SK-N-SH (cell line): ENCODE data around the gene UBB. TPM values are rescaled to one million over a fixed set of nuclear protein-coding genes. Genes with fewer than 3 reads are reported as not detected.
A peak's percentile ranks its signal among the peaks of the same experiment; 100 is the strongest.

Source experiments
- CTCF ChIA-PET: fragments of 300-600, 350-600 bp; formaldehyde crosslinking; extraction: SDS; loops from one replicate; lab custom pipeline; 2021; lab: Yijun Ruan, JAX
- POLR2A ChIA-PET: fragments of 350-600 bp; sonication (Branson Sonifier 250); formaldehyde crosslinking; extraction: SDS; loops from one replicate; lab custom pipeline; 2020; ENCODE audit warnings: antibody characterized with exemption, inconsistent platforms; lab: Yijun Ruan, JAX
- DNase-seq: peaks from one replicate; pipeline ENCODE4 v3.0.0; 2012
- H2AFZ ChIP-seq: fragments of 200-600 bp; sonication (generic); 2 replicates; pipeline ENCODE4 v1.8.1; 2016; ENCODE audit warnings: antibody characterized with exemption, mild to moderate bottlenecking, low read depth
- H3F3A ChIP-seq: fragments of 200-600 bp; sonication (generic); replicated peaks from 2 replicates; pipeline ENCODE3; 2016; ENCODE audit warnings: antibody characterized with exemption, mild to moderate bottlenecking; ENCODE audit not compliant: insufficient read depth
- H3K27ac ChIP-seq, 2 experiments: fragments of 200-500 bp in 1 of 2; fragments of 200-600 bp in 1 of 2; sonication (Bioruptor generic) in 1 of 2; sonication (generic), shearing (Covaris generic) in 1 of 2; 2 replicates each; pipeline versions ENCODE4 v1.5.1 to v1.6.1; 2014 to 2016; ENCODE audit warnings: low read depth in 2 of 2, inconsistent platforms in 1 of 2, low read length in 1 of 2, mild to moderate bottlenecking in 1 of 2, mixed read lengths in 1 of 2
- H3K27me3 ChIP-seq: fragments of 200-600 bp; sonication (generic), shearing (Covaris generic); 2 replicates; pipeline ENCODE4 v1.6.1; 2016; ENCODE audit warnings: mixed run types; ENCODE audit not compliant: insufficient read depth
- H3K36me3 ChIP-seq, 2 experiments: fragments of 200-500 bp in 1 of 2; fragments of 200-600 bp in 1 of 2; sonication (Bioruptor generic) in 1 of 2; sonication (generic) in 1 of 2; replicated peaks in 1 of 2; 2 replicates each; pipeline versions ENCODE3 to v1.5.1; 2014 to 2016; ENCODE audit warnings: low read length in 1 of 2, mild to moderate bottlenecking in 1 of 2; ENCODE audit not compliant: insufficient read depth in 2 of 2, control insufficient read depth in 1 of 2
- H3K4me1 ChIP-seq, 2 experiments: fragments of 200-500 bp in 1 of 2; fragments of 200-600 bp in 1 of 2; sonication (Bioruptor generic) in 1 of 2; sonication (generic), shearing (Covaris generic) in 1 of 2; 2 replicates each; pipeline versions ENCODE4 v1.5.1 to v1.6.1; 2014 to 2016; ENCODE audit warnings: low read depth in 1 of 2, low read length in 1 of 2, mixed run types in 1 of 2; ENCODE audit not compliant: insufficient read depth in 2 of 2, control insufficient read depth in 1 of 2
- H3K4me2 ChIP-seq: fragments of 200-600 bp; sonication (generic), shearing (Covaris generic); 2 replicates; pipeline ENCODE4 v1.6.1; 2017; ENCODE audit warnings: mixed run types
- H3K4me3 ChIP-seq, 2 experiments: fragments of 200-500 bp in 1 of 2; fragments of 200-600 bp in 1 of 2; sonication (Bioruptor generic) in 1 of 2; sonication (generic), shearing (Covaris generic) in 1 of 2; 2 replicates each; pipeline versions ENCODE4 v1.5.1 to v1.8.1; 2014 to 2016; ENCODE audit warnings: low read depth in 2 of 2, inconsistent platforms in 1 of 2, low read length in 1 of 2, mild to moderate bottlenecking in 1 of 2, mixed read lengths in 1 of 2, moderate library complexity in 1 of 2
- H3K79me2 ChIP-seq: fragments of 200-600 bp; sonication (generic); 2 replicates; pipeline ENCODE4 v1.8.1; 2017; ENCODE audit warnings: mild to moderate bottlenecking; ENCODE audit not compliant: insufficient read depth
- H3K9ac ChIP-seq: fragments of 200-600 bp; sonication (generic); 2 replicates; pipeline ENCODE4 v1.6.1; 2017; ENCODE audit warnings: mixed run types
- H3K9me2 ChIP-seq: fragments of 200-600 bp; sonication (generic); 2 replicates; pipeline ENCODE4 v1.6.1; 2017; ENCODE audit warnings: mixed run types
- H3K9me3 ChIP-seq: fragments of 200-600 bp; sonication (generic); 2 replicates; pipeline ENCODE4 v1.6.1; 2017; ENCODE audit warnings: mixed run types, mild to moderate bottlenecking, moderate library complexity
- H4K20me1 ChIP-seq: fragments of 200-600 bp; sonication (generic); 2 replicates; pipeline ENCODE4 v1.6.1; 2017; ENCODE audit warnings: mild to moderate bottlenecking, mixed run types; ENCODE audit not compliant: insufficient read depth
- CHD2 ChIP-seq: fragments of 150-350 bp; IDR thresholded peaks from 2 replicates; pipeline ENCODE4 v1.6.1; 2018; ENCODE audit warnings: low read length; ENCODE audit not compliant: partially characterized antibody
- EP300 ChIP-seq, 2 experiments: IDR thresholded peaks; 2 replicates each; pipeline versions ENCODE4 v1.4.0 to v1.6.1; 2012; ENCODE audit warnings: borderline replicate concordance in 1 of 2, low read depth in 1 of 2, low read length in 1 of 2
- FOXJ3 ChIP-seq: sonication (generic); formaldehyde crosslinking; IDR thresholded peaks from 2 replicates; pipeline ENCODE4 v1.5.1; 2020; ENCODE audit warnings: mild to moderate bottlenecking, missing genetic modification reagents
- FOXM1 ChIP-seq: IDR thresholded peaks from 2 replicates; pipeline ENCODE4 v1.4.0; 2012; ENCODE audit warnings: low read depth, mild to moderate bottlenecking
- GABPA ChIP-seq: IDR thresholded peaks from 2 replicates; pipeline ENCODE4 v1.4.0; 2012; ENCODE audit warnings: low read depth, mild to moderate bottlenecking
- NFIC ChIP-seq: IDR thresholded peaks from 2 replicates; pipeline ENCODE4 v1.4.0; 2012; ENCODE audit warnings: borderline replicate concordance
- NRF1 ChIP-seq: IDR thresholded peaks from 2 replicates; pipeline ENCODE4 v1.6.1; 2012; ENCODE audit warnings: low read depth, mild to moderate bottlenecking, low read length
- POLR2AphosphoS5 ChIP-seq: IDR thresholded peaks from 2 replicates; pipeline ENCODE4 v1.6.1; 2012; ENCODE audit warnings: low read depth, low read length
- RAD21 ChIP-seq: IDR thresholded peaks from 2 replicates; pipeline ENCODE4 v1.6.1; 2012; ENCODE audit warnings: mild to moderate bottlenecking, low read length
- RXRA ChIP-seq: IDR thresholded peaks from 2 replicates; pipeline ENCODE4 v1.4.0; 2012; ENCODE audit warnings: low read depth, mild to moderate bottlenecking, borderline replicate concordance
- SIN3A ChIP-seq: IDR thresholded peaks from 2 replicates; pipeline ENCODE4 v1.6.1; 2012; ENCODE audit warnings: low read depth, mild to moderate bottlenecking, low read length, moderate library complexity, borderline replicate concordance
- TAF1 ChIP-seq: IDR thresholded peaks from 2 replicates; pipeline ENCODE4 v1.6.1; 2012; ENCODE audit warnings: low read depth, mild to moderate bottlenecking, low read length, moderate library complexity, borderline replicate concordance
- YY1 ChIP-seq: IDR thresholded peaks from 2 replicates; pipeline ENCODE4 v1.4.0; 2012; ENCODE audit warnings: low read depth, mild to moderate bottlenecking
- WGBS: methylation state at CpG from one replicate; pipeline ENCODE4 v1.1.6; 2017; ENCODE audit warnings: low lambda C conversion rate; 5-methylcytosine and 5-hydroxymethylcytosine counted together
- polyA plus RNA-seq, 3 experiments: library from polyadenylated mRNA; depleted of rRNA; stranded (reverse); fragments of >200 nt; gene quantifications; 2 replicates each; pipeline ENCODE4 v1.2.3, GENCODE V29; 2012
- TF ChIP-seq, protein P1 (sequence below): fragments of 150-350 bp; IDR thresholded peaks from 2 replicates; pipeline ENCODE4 v1.6.1; 2016; ENCODE audit warnings: mild to moderate bottlenecking, low read depth, low read length
- TF ChIP-seq, protein P2 (sequence below): IDR thresholded peaks from 2 replicates; pipeline ENCODE4; 2012
- TF ChIP-seq, protein P3 (sequence below): fragments of 200-600 bp; sonication (generic); IDR thresholded peaks from 2 replicates; pipeline ENCODE4 v1.6.1; 2017; ENCODE audit warnings: antibody characterized with exemption, mild to moderate bottlenecking, moderate library complexity
- TF ChIP-seq, protein P4 (sequence below): IDR thresholded peaks from 2 replicates; pipeline ENCODE4 v1.4.0; 2012; ENCODE audit warnings: low read depth

Gene UBB
- polyA plus RNA-seq, 1 of the 3 experiments (the other 2 are of a cell fraction), result 2,693 TPM

DNA sequence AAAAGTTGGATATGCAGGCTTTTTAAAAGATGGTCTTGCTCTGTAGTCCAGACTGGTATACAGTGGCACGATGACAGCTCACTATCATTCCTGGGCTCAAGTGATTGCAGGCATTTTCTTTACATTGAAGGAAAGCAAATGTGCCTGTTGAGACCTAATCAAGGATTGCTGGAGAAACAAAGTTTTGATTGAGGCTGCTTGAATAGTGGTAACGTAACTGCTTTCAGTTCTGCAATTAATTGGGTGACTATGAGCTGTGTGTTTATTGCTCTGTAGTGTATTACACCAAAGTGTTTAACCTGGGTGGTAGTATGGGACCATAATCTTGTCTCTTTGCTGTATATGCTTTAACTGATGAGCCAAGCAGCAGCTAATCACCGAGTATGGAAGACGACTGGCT, 2.3 kb downstream of the UBB start:
- Histone ChIP-seq H2AFZ (no peak overlapping the region), H3K79me2 (peaks cover 31% of the 10 kb centered on the region), H3K4me1 (peaks cover 4 to 15% of the 10 kb centered on the region in 2 experiments; a peak in 2 of 4 replicates), H3K9me3 (no peaks in the 10 kb centered on the region), H3K4me3 (peak overlapping the region in 1 of 2 experiments; percentile 99; a peak in 2 of 4 replicates), H3K9ac (no peak overlapping the region), H3K9me2 (no peaks in the 10 kb centered on the region), H3K27me3 (no peaks in the 10 kb centered on the region), H3F3A (peaks cover 44% of the 10 kb centered on the region), H3K4me2 (peak overlapping the region; percentile 90), H3K27ac (no peak overlapping the region), H4K20me1 (peaks cover 32% of the 10 kb centered on the region), H3K36me3 (peaks cover 10 to 28% of the 10 kb centered on the region in 2 experiments)
- TF ChIP-seq CHD2 (no peak), TAF1 (no peak), RXRA (no peak), YY1 (no peak), EP300 (IDR thresholded peaks at IDR 0.05; ENCODE audit: borderline replicate concordance in 1 of 2, low read depth in 1 of 2, low read length in 1 of 2) (no peak), NFIC (no peak), FOXJ3 (CRISPR knock-in tag) (no peak), RAD21 (no peak), GABPA (no peak), FOXM1 (no peak), POLR2AphosphoS5 (no peak), NRF1 (no peak), SIN3A (no peak)
- TF ChIP-seq, protein P1, sequence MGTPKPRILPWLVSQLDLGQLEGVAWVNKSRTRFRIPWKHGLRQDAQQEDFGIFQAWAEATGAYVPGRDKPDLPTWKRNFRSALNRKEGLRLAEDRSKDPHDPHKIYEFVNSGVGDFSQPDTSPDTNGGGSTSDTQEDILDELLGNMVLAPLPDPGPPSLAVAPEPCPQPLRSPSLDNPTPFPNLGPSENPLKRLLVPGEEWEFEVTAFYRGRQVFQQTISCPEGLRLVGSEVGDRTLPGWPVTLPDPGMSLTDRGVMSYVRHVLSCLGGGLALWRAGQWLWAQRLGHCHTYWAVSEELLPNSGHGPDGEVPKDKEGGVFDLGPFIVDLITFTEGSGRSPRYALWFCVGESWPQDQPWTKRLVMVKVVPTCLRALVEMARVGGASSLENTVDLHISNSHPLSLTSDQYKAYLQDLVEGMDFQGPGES, result no peak
- TF ChIP-seq, protein P2, sequence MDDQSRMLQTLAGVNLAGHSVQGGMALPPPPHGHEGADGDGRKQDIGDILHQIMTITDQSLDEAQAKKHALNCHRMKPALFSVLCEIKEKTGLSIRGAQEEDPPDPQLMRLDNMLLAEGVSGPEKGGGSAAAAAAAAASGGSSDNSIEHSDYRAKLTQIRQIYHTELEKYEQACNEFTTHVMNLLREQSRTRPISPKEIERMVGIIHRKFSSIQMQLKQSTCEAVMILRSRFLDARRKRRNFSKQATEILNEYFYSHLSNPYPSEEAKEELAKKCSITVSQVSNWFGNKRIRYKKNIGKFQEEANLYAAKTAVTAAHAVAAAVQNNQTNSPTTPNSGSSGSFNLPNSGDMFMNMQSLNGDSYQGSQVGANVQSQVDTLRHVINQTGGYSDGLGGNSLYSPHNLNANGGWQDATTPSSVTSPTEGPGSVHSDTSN, result no peak
- TF ChIP-seq, protein P3, sequence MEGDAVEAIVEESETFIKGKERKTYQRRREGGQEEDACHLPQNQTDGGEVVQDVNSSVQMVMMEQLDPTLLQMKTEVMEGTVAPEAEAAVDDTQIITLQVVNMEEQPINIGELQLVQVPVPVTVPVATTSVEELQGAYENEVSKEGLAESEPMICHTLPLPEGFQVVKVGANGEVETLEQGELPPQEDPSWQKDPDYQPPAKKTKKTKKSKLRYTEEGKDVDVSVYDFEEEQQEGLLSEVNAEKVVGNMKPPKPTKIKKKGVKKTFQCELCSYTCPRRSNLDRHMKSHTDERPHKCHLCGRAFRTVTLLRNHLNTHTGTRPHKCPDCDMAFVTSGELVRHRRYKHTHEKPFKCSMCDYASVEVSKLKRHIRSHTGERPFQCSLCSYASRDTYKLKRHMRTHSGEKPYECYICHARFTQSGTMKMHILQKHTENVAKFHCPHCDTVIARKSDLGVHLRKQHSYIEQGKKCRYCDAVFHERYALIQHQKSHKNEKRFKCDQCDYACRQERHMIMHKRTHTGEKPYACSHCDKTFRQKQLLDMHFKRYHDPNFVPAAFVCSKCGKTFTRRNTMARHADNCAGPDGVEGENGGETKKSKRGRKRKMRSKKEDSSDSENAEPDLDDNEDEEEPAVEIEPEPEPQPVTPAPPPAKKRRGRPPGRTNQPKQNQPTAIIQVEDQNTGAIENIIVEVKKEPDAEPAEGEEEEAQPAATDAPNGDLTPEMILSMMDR, result no peak
- TF ChIP-seq, protein P4, sequence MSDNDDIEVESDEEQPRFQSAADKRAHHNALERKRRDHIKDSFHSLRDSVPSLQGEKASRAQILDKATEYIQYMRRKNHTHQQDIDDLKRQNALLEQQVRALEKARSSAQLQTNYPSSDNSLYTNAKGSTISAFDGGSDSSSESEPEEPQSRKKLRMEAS, result no peak
- ChIA-PET CTCF (interaction anchor here (0.8 to 1.1 kb wide), 3 partner anchors 34 to 138 kb away, joined by 3 read pairs; no protein-coding TSS in a partner anchor), POLR2A (interaction anchor here (1.9 kb wide), 1 partner anchor 55 kb away, joined by 12 read pairs; no protein-coding TSS in a partner anchor)
- no peak for DNase-seq
- 57% methylated on average over 4 of the region's 4 CpGs for WGBS
